HepG2 (cell line): ENCODE data around the gene ARHGEF39. TPM values are rescaled to one million over a fixed set of nuclear protein-coding genes. Genes with fewer than 3 reads are reported as not detected.

Experiments
- AHR ChIP-seq: IDR thresholded peaks from 2 replicates; pipeline ENCODE4 v1.6.1; 2018; ENCODE audit warnings: missing genetic modification reagents, missing compliant biosample characterization
- CREB1 ChIP-seq, 2 experiments: fragments of 450-650 bp in 1 of 2; IDR thresholded peaks; 2 replicates each; pipeline ENCODE4 v1.6.1; 2016 to 2017; ENCODE audit warnings: control low read depth in 1 of 2, mild to moderate bottlenecking in 1 of 2, missing compliant biosample characterization in 1 of 2, missing genetic modification characterization in 1 of 2
- ELF4 ChIP-seq: sonication (generic); formaldehyde crosslinking; IDR thresholded peaks from 2 replicates; pipeline ENCODE4 v1.5.0; 2020; ENCODE audit warnings: missing genetic modification reagents, mild to moderate bottlenecking, moderate library complexity, borderline replicate concordance
- FLYWCH1 ChIP-seq: sonication (generic); formaldehyde crosslinking; IDR thresholded peaks from 2 replicates; pipeline ENCODE4 v1.8.1; 2023; ENCODE audit warnings: mild to moderate bottlenecking, missing genetic modification reagents
- HES4 ChIP-seq: sonication (generic); formaldehyde crosslinking; IDR thresholded peaks from 2 replicates; pipeline ENCODE4 v1.9.0; 2021; ENCODE audit warnings: mild to moderate bottlenecking, missing genetic modification reagents, borderline replicate concordance
- HMGA1 ChIP-seq: sonication (generic); formaldehyde crosslinking; conservative IDR thresholded peaks from 2 replicates; pipeline ENCODE4 v1.4.0; 2020; ENCODE audit warnings: missing genetic modification reagents
- KMT2A ChIP-seq: sonication (generic); formaldehyde crosslinking; IDR thresholded peaks from 2 replicates; pipeline ENCODE4 v1.4.0; 2020; ENCODE audit warnings: missing genetic modification reagents
- MAFG ChIP-seq: sonication (generic); formaldehyde crosslinking; IDR thresholded peaks from 2 replicates; pipeline ENCODE4 v1.5.1; 2020; ENCODE audit warnings: mild to moderate bottlenecking, missing genetic modification reagents
- MAZ ChIP-seq, 2 experiments: sonication (generic) in 1 of 2; formaldehyde crosslinking in 1 of 2; IDR thresholded peaks; 2 replicates each; pipeline versions ENCODE4 v1.5.0 to v1.6.1; 2012 to 2020; ENCODE audit warnings: low read depth in 2 of 2, mild to moderate bottlenecking in 2 of 2, borderline replicate concordance in 1 of 2, improper control_type of control experiment in 1 of 2, low read length in 1 of 2, missing genetic modification reagents in 1 of 2, moderate library complexity in 1 of 2
- MBNL3 ChIP-seq: fragments of 250-450 bp; sonication (Bioruptor Pico); conservative IDR thresholded peaks from 2 replicates; pipeline ENCODE4 v1.8.0; 2022; ENCODE audit warnings: mild to moderate bottlenecking, inconsistent platforms
- MYC ChIP-seq: sonication (generic); formaldehyde crosslinking; IDR thresholded peaks from 2 replicates; pipeline ENCODE4 v1.9.0; 2021; ENCODE audit warnings: missing genetic modification reagents, borderline replicate concordance
- RFXAP ChIP-seq: sonication (generic); formaldehyde crosslinking; IDR thresholded peaks from 2 replicates; pipeline ENCODE4 v1.4.0; 2020; ENCODE audit warnings: missing genetic modification reagents, borderline replicate concordance
- TP53 ChIP-seq: sonication (generic); formaldehyde crosslinking; conservative IDR thresholded peaks from 2 replicates; pipeline ENCODE4 v1.4.0; 2020; ENCODE audit warnings: missing genetic modification reagents
- U2AF1 ChIP-seq: fragments of 200-400 bp; formaldehyde crosslinking; optimal IDR thresholded peaks from 2 replicates; pipeline ENCODE3; 2017; ENCODE audit warnings: mild to moderate bottlenecking, low read depth, low read length
- ZBTB21 ChIP-seq: sonication (generic); formaldehyde crosslinking; IDR thresholded peaks from 2 replicates; pipeline ENCODE4 v1.4.0; 2020; ENCODE audit warnings: missing genetic modification reagents
- ZNF136 ChIP-seq: sonication (generic); formaldehyde crosslinking; IDR thresholded peaks from 2 replicates; pipeline ENCODE4 v1.8.1; 2022; ENCODE audit warnings: low read depth, mild to moderate bottlenecking, moderate library complexity, missing genetic modification reagents
- ZNF260 ChIP-seq: sonication (generic); formaldehyde crosslinking; IDR thresholded peaks from 2 replicates; pipeline ENCODE4 v1.4.0; 2020; ENCODE audit warnings: missing genetic modification reagents, low read depth, mild to moderate bottlenecking, borderline replicate concordance
- ZNF567 ChIP-seq: sonication (generic); formaldehyde crosslinking; IDR thresholded peaks from 2 replicates; pipeline ENCODE4 v1.8.1; 2023; ENCODE audit warnings: mild to moderate bottlenecking, missing genetic modification reagents, borderline replicate concordance
- ZNF670 ChIP-seq: sonication (generic); formaldehyde crosslinking; IDR thresholded peaks from 2 replicates; pipeline ENCODE4 v1.8.0; 2022; ENCODE audit warnings: mild to moderate bottlenecking, missing genetic modification reagents, borderline replicate concordance
- ZNF75D ChIP-seq: sonication (generic); formaldehyde crosslinking; IDR thresholded peaks from 2 replicates; pipeline ENCODE4 v1.8.1; 2023; ENCODE audit warnings: missing genetic modification reagents, mild to moderate bottlenecking, borderline replicate concordance
- ZNF772 ChIP-seq: sonication (generic); formaldehyde crosslinking; IDR thresholded peaks from 2 replicates; pipeline ENCODE4 v1.5.0; 2020; ENCODE audit warnings: mild to moderate bottlenecking, missing genetic modification reagents
- ZNF788 ChIP-seq: sonication (generic); formaldehyde crosslinking; IDR thresholded peaks from 2 replicates; pipeline ENCODE4 v1.5.0; 2020; ENCODE audit warnings: mild to moderate bottlenecking, missing genetic modification reagents, borderline replicate concordance
- ZNF816 ChIP-seq: sonication (generic); formaldehyde crosslinking; IDR thresholded peaks from 2 replicates; pipeline ENCODE4 v1.8.0; 2022; ENCODE audit warnings: missing genetic modification reagents, mild to moderate bottlenecking, borderline replicate concordance
- ZZZ3 ChIP-seq: sonication (generic); formaldehyde crosslinking; IDR thresholded peaks from 2 replicates; pipeline ENCODE4 v1.4.0; 2020; ENCODE audit warnings: missing genetic modification reagents, mild to moderate bottlenecking, borderline replicate concordance
- polyA plus RNA-seq, 8 experiments: library from polyadenylated mRNA; depleted of rRNA in 3 of 8; stranded (reverse) in 7 of 8; unstranded in 1 of 8; fragments of >200 nt; fragmentation: Illumina TruSeq in 4 of 8; extraction: Trizol in 4 of 8; gene quantifications; 2 replicates each; pipeline versions ENCODE4 v1.2.1 to v1.2.3, GENCODE V29; 2011 to 2016; ENCODE audit warnings: low read depth in 4 of 8, missing spikeins in 1 of 8, mixed read lengths in 1 of 8; ENCODE audit not compliant: insufficient read depth in 1 of 8
- total RNA-seq, 5 experiments: library from RNA; depleted of rRNA; stranded (reverse); fragments of >200 nt; fragmentation: Illumina TruSeq; extraction: Trizol; gene quantifications; 2 replicates each; pipeline ENCODE4 v1.2.3, GENCODE V29; 2016; ENCODE audit warnings: low read depth in 1 of 5
- TF ChIP-seq, protein P1 (sequence below): sonication (generic); formaldehyde crosslinking; IDR thresholded peaks from 2 replicates; pipeline ENCODE4 v1.4.0; 2020; ENCODE audit warnings: missing genetic modification reagents
- TF ChIP-seq, protein P2 (sequence below): sonication (generic); formaldehyde crosslinking; IDR thresholded peaks from 2 replicates; pipeline ENCODE4 v1.8.1; 2022; ENCODE audit warnings: low read depth, mild to moderate bottlenecking, missing genetic modification reagents

The ARHGEF39 gene
- total and polyA plus RNA-seq, 2 of the 13 experiments (the other 11 are each of a cell fraction or from before 2014, with no cell fraction given), result 11.2 to 12.3 TPM

DNA sequence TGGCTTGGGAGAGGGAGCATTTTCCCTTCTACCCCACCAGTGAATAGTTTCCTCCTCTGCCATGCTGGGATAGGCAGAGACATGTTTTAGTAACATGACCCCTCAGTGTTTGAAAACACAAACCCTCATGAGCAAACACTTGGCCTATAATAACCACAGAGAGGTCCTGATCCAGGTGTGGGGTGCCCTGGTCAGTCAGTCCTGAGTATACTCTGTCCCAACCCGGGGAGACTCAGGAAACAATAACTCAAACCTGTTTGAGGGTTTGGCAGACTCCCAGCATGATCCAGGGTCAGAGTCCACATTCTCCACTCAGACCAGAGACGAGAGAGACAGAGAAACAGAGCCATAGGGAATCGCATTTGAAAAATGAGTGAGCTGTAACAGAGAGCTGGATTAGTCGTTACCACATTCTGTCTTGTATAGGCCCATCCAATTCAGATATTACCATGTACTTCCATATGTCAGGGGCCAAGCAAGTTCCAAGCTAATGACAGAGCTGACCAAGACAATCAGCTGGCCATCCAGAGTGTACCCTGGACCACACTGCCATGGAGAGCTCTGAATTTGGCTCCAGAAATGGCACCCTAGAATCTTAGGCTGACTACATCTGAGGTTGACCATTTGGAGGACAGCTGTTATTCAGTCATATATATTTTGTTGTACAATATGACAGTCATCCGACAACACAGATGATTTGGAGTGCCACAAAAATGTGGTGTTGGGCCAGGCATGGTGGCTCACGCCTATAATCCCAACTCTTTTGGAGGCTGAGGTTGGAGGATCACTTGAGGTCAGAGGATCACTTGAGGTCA, 4.5 kb upstream of the ARHGEF39 start (continued):
- TF ChIP-seq HES4 (CRISPR knock-in tag) (no peak), RFXAP (CRISPR knock-in tag) (no peak), ELF4 (CRISPR knock-in tag) (no peak), ZNF670 (CRISPR knock-in tag) (no peak), HMGA1 (CRISPR knock-in tag) (no peak), TP53 (CRISPR knock-in tag) (no peak), ZNF567 (no peak), MAZ (IDR thresholded peaks at IDR 0.05; ENCODE audit: borderline replicate concordance, low read depth, low read length) (no peak), MAZ (CRISPR knock-in tag; IDR thresholded peaks at IDR 0.05; ENCODE audit: low read depth) (no peak), FLYWCH1 (CRISPR knock-in tag) (no peak), CREB1 (IDR thresholded peaks at IDR 0.05) (no peak), CREB1 (CRISPR knock-in tag; IDR thresholded peaks at IDR 0.05) (no peak), ZNF136 (CRISPR knock-in tag) (no peak), KMT2A (CRISPR knock-in tag) (no peak), ZNF788 (CRISPR knock-in tag) (peak; percentile 52; the same call in 1 of the 2 replicates), MBNL3 (CRISPR knock-in tag) (no peak), MYC (no peak), MAFG (no peak), ZBTB21 (CRISPR knock-in tag) (no peak), ZNF772 (CRISPR knock-in tag) (no peak), AHR (CRISPR knock-in tag) (no peak; the same call in 1 of the 2 replicates), ZNF75D (CRISPR knock-in tag) (no peak), ZNF816 (CRISPR knock-in tag) (no peak), U2AF1 (no peak), ZZZ3 (CRISPR knock-in tag) (no peak), ZNF260 (no peak)
- TF ChIP-seq, protein P1, sequence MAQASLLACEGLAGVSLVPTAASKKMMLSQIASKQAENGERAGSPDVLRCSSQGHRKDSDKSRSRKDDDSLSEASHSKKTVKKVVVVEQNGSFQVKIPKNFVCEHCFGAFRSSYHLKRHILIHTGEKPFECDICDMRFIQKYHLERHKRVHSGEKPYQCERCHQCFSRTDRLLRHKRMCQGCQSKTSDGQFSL (CRISPR knock-in tag), result no peak
- TF ChIP-seq, protein P2, sequence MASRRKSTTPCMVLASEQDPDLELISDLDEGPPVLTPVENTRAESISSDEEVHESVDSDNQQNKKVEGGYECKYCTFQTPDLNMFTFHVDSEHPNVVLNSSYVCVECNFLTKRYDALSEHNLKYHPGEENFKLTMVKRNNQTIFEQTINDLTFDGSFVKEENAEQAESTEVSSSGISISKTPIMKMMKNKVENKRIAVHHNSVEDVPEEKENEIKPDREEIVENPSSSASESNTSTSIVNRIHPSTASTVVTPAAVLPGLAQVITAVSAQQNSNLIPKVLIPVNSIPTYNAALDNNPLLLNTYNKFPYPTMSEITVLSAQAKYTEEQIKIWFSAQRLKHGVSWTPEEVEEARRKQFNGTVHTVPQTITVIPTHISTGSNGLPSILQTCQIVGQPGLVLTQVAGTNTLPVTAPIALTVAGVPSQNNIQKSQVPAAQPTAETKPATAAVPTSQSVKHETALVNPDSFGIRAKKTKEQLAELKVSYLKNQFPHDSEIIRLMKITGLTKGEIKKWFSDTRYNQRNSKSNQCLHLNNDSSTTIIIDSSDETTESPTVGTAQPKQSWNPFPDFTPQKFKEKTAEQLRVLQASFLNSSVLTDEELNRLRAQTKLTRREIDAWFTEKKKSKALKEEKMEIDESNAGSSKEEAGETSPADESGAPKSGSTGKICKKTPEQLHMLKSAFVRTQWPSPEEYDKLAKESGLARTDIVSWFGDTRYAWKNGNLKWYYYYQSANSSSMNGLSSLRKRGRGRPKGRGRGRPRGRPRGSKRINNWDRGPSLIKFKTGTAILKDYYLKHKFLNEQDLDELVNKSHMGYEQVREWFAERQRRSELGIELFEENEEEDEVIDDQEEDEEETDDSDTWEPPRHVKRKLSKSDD (CRISPR knock-in tag), result no peak
